Measurements from ENCODE around the gene WDR31. TPM values are rescaled to one million over a fixed set of nuclear protein-coding genes. Genes with fewer than 3 reads are reported as not detected.

WDR31 gene
- total RNA-seq, 2 donors from 2014 or later, result 4.5 to 8.4 TPM

- peak overlapping the region; percentile 76 for H3K4me3 Mint-ChIP-seq
- TF ChIP-seq, protein P1, sequence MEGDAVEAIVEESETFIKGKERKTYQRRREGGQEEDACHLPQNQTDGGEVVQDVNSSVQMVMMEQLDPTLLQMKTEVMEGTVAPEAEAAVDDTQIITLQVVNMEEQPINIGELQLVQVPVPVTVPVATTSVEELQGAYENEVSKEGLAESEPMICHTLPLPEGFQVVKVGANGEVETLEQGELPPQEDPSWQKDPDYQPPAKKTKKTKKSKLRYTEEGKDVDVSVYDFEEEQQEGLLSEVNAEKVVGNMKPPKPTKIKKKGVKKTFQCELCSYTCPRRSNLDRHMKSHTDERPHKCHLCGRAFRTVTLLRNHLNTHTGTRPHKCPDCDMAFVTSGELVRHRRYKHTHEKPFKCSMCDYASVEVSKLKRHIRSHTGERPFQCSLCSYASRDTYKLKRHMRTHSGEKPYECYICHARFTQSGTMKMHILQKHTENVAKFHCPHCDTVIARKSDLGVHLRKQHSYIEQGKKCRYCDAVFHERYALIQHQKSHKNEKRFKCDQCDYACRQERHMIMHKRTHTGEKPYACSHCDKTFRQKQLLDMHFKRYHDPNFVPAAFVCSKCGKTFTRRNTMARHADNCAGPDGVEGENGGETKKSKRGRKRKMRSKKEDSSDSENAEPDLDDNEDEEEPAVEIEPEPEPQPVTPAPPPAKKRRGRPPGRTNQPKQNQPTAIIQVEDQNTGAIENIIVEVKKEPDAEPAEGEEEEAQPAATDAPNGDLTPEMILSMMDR (conservative IDR thresholded peaks at IDR 0.05), result no peak
- no peak for DNase-seq
- no peaks in the 10 kb centered on the region for H3K9me3 Mint-ChIP-seq
- no peaks in the 10 kb centered on the region for H3K27me3 ChIP-seq (ENCODE audit: control insufficient read depth, insufficient read depth, low read length, poor library complexity, severe bottlenecking)
- H3K27ac Mint-ChIP-seq, result peak overlapping the region; percentile 35
- no peaks in the 10 kb centered on the region for H3K27me3 Mint-ChIP-seq (ENCODE audit: insufficient read depth)
- H3K27ac ChIP-seq (ENCODE audit: low read depth, low read length), result no peak overlapping the region
- H3K4me1 Mint-ChIP-seq, result peaks cover 33% of the 10 kb centered on the region
- H3K4me3 ChIP-seq (ENCODE audit: low read length), result peak overlapping the region; percentile 86
- no peak overlapping the region for H3K9ac ChIP-seq (ENCODE audit: extremely low read depth, low read length, poor library complexity, severe bottlenecking)
- WGBS, 2 experiments (ENCODE audit: insufficient coverage in 1 of 2, insufficient read length in 1 of 2), result 77 to 95% methylated on average over 4 to 6 of the region's 6 CpGs
- peaks cover 13% of the 10 kb centered on the region for H3K4me1 ChIP-seq (ENCODE audit: control insufficient read depth, insufficient read depth, low read length)
- H3K36me3 ChIP-seq (ENCODE audit: control insufficient read depth, insufficient read depth, low read length), result peaks cover 28% of the 10 kb centered on the region
- no peaks in the 10 kb centered on the region for H3K9me3 ChIP-seq (ENCODE audit: control insufficient read depth, low read length)
- peaks cover 19% of the 10 kb centered on the region for H3K36me3 Mint-ChIP-seq (ENCODE audit: low read depth)
Measured at GRCh38 chr9:113375057-113376023, 35.3 kb upstream of the WDR31 start.

- Mint-ChIP-seq H3K4me3 (peak overlapping the region; percentile 2), H3K36me3 (ENCODE audit: low read depth) (peaks cover 24% of the 10 kb centered on the region), H3K4me1 (peaks cover 20% of the 10 kb centered on the region), H3K9me3 (no peaks in the 10 kb centered on the region), H3K27me3 (ENCODE audit: insufficient read depth) (no peaks in the 10 kb centered on the region), H3K27ac (peak overlapping the region; percentile 52)
- peaks cover 13% of the 10 kb centered on the region for H3K4me1 ChIP-seq (ENCODE audit: control insufficient read depth, insufficient read depth, low read length)
- peaks cover 32% of the 10 kb centered on the region for H3K36me3 ChIP-seq (ENCODE audit: control insufficient read depth, insufficient read depth, low read length)
- no peak overlapping the region for H3K27ac ChIP-seq (ENCODE audit: low read depth, low read length)
- no peak for DNase-seq
- no peaks in the 10 kb centered on the region for H3K27me3 ChIP-seq (ENCODE audit: control insufficient read depth, insufficient read depth, low read length, poor library complexity, severe bottlenecking)
- 92 to 97% methylated on average over 18 to 24 of the region's 24 CpGs for WGBS, 2 experiments (ENCODE audit: insufficient coverage in 1 of 2, insufficient read length in 1 of 2)
- TF ChIP-seq, protein P1 (conservative IDR thresholded peaks at IDR 0.05), result no peak
- no peak overlapping the region for H3K9ac ChIP-seq (ENCODE audit: extremely low read depth, low read length, poor library complexity, severe bottlenecking)
- no peaks in the 10 kb centered on the region for H3K9me3 ChIP-seq (ENCODE audit: control insufficient read depth, low read length)
- H3K4me3 ChIP-seq (ENCODE audit: low read length), result peak overlapping the region; percentile 17
Measured at GRCh38 chr9:113373676-113374392, 33.8 kb upstream of the WDR31 start.

GRCh38 chr9:113373256-113373655 is 33.2 kb upstream of the WDR31 start:
- 50 to 51% methylated on average over 2 to 3 of the region's 3 CpGs for WGBS, 2 experiments (ENCODE audit: insufficient coverage in 1 of 2, insufficient read length in 1 of 2)
- TF ChIP-seq, protein P1 (conservative IDR thresholded peaks at IDR 0.05), result no peak
- Mint-ChIP-seq H3K36me3 (ENCODE audit: low read depth) (peaks cover 30% of the 10 kb centered on the region), H3K27ac (peak overlapping the region; percentile 52), H3K27me3 (ENCODE audit: insufficient read depth) (no peaks in the 10 kb centered on the region), H3K9me3 (no peaks in the 10 kb centered on the region), H3K4me1 (peaks cover 16% of the 10 kb centered on the region), H3K4me3 (peak overlapping the region; percentile 2)
- Histone ChIP-seq H3K4me3 (ENCODE audit: low read length) (peak overlapping the region; percentile 17), H3K27ac (ENCODE audit: low read depth, low read length) (no peak overlapping the region), H3K9me3 (ENCODE audit: control insufficient read depth, low read length) (no peaks in the 10 kb centered on the region), H3K9ac (ENCODE audit: extremely low read depth, low read length, poor library complexity, severe bottlenecking) (no peak overlapping the region), H3K36me3 (ENCODE audit: control insufficient read depth, insufficient read depth, low read length) (peaks cover 32% of the 10 kb centered on the region), H3K4me1 (ENCODE audit: control insufficient read depth, insufficient read depth, low read length) (peaks cover 10% of the 10 kb centered on the region), H3K27me3 (ENCODE audit: control insufficient read depth, insufficient read depth, low read length, poor library complexity, severe bottlenecking) (no peaks in the 10 kb centered on the region)
- peak; percentile 65 for DNase-seq

All from endodermal cell (in vitro differentiated cells).